ENCODE data around the gene FSTL5. TPM values are rescaled to one million over a fixed set of nuclear protein-coding genes. Genes with fewer than 3 reads are reported as not detected.

FSTL5 gene
- total RNA-seq, 4 donors from 2014 or later = not detected

DNA sequence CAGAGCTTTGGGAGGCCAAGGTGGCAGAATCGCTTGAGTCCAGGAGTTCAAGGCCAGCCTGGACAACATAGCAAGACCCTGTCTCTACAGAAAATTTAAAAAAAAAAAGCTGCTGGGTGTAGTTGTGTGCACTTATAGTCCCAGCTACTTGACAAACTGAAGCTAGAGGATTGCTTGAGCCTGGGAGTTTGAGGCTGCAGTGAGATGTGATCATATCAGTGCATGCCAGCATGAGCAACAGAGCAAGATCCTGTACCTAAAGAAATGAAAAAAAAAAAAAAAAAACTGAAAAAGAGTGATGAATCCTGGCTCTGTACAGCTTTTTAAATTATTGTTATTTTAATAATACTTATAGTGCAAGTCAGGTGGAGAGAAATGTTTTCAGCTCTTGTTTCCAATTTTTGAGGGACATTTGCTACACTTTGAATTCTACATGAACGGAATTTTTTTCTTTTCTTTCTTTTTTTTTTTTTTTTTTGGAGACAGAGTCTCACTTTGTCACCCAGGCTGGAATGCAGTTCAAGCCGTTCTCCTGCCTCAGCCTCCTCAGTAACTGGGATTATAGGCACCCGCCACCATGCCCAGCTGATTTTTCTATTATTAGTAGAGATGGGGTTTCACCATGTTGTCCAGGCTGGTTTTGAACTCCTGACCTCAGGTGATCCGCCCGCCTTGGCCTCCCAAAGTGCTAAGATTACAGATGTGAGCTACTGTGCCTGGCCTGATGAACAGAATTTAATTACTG lies 215.6 kb downstream of the FSTL5 start:
- no peak overlapping the region for H3K27ac ChIP-seq
- no peak for TF ChIP-seq POLR2A (IDR thresholded peaks at IDR 0.05)
- TF ChIP-seq, protein P1, sequence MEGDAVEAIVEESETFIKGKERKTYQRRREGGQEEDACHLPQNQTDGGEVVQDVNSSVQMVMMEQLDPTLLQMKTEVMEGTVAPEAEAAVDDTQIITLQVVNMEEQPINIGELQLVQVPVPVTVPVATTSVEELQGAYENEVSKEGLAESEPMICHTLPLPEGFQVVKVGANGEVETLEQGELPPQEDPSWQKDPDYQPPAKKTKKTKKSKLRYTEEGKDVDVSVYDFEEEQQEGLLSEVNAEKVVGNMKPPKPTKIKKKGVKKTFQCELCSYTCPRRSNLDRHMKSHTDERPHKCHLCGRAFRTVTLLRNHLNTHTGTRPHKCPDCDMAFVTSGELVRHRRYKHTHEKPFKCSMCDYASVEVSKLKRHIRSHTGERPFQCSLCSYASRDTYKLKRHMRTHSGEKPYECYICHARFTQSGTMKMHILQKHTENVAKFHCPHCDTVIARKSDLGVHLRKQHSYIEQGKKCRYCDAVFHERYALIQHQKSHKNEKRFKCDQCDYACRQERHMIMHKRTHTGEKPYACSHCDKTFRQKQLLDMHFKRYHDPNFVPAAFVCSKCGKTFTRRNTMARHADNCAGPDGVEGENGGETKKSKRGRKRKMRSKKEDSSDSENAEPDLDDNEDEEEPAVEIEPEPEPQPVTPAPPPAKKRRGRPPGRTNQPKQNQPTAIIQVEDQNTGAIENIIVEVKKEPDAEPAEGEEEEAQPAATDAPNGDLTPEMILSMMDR (IDR thresholded peaks at IDR 0.05 in 4 of 5, conservative IDR thresholded peaks at IDR 0.05 in 1 of 5) = no peak
- intact Hi-C loops (cut with DNase I; ENCODE audit: low total_unique reads) (no loop called here), in situ Hi-C loops (cut with MboI; ENCODE audit: low sequenced_read_pairs in 4 of 4) (no loop called here)
- ATAC-seq (no peak), DNase-seq (no peak)
- no peaks in the 10 kb centered on the region for H3K4me1 ChIP-seq
- no peaks in the 10 kb centered on the region for H3K9me3 ChIP-seq
- no peaks in the 10 kb centered on the region for H3K27me3 ChIP-seq
- H3K36me3 ChIP-seq = no peaks in the 10 kb centered on the region
- H3K4me3 ChIP-seq = no peak overlapping the region

DNA sequence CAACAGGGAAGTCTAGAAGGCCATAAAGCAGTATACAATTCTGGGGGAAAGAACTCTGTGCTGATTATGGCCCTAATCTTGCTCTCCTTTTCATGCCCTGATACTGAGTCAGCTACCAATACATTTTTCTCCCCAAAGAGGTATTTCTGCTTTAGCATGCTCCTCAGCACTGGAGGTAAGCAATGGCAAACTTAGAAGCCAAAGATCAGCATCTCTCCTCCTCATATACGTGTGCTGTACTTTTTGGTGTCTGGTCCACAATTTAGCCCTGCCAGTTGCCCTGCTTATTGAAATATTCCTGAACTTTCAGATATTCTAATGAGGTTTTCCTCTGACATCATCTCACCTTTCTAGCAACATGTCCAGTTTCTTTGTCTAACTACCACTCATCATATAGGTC lies 226.2 kb downstream of the FSTL5 start:
- Histone ChIP-seq H3K27me3 (no peaks in the 10 kb centered on the region), H3K36me3 (no peaks in the 10 kb centered on the region), H3K4me1 (no peaks in the 10 kb centered on the region), H3K4me3 (no peak overlapping the region), H3K27ac (no peak overlapping the region), H3K9me3 (no peaks in the 10 kb centered on the region)
- intact Hi-C loops (cut with DNase I; ENCODE audit: low total_unique reads) (no loop called here), in situ Hi-C loops (cut with MboI; ENCODE audit: low sequenced_read_pairs in 4 of 4) (no loop called here)
- TF ChIP-seq POLR2A (IDR thresholded peaks at IDR 0.05) = no peak
- TF ChIP-seq, protein P1 (IDR thresholded peaks at IDR 0.05 in 4 of 5, conservative IDR thresholded peaks at IDR 0.05 in 1 of 5) = no peak
- ATAC-seq (no peak), DNase-seq (no peak)

DNA sequence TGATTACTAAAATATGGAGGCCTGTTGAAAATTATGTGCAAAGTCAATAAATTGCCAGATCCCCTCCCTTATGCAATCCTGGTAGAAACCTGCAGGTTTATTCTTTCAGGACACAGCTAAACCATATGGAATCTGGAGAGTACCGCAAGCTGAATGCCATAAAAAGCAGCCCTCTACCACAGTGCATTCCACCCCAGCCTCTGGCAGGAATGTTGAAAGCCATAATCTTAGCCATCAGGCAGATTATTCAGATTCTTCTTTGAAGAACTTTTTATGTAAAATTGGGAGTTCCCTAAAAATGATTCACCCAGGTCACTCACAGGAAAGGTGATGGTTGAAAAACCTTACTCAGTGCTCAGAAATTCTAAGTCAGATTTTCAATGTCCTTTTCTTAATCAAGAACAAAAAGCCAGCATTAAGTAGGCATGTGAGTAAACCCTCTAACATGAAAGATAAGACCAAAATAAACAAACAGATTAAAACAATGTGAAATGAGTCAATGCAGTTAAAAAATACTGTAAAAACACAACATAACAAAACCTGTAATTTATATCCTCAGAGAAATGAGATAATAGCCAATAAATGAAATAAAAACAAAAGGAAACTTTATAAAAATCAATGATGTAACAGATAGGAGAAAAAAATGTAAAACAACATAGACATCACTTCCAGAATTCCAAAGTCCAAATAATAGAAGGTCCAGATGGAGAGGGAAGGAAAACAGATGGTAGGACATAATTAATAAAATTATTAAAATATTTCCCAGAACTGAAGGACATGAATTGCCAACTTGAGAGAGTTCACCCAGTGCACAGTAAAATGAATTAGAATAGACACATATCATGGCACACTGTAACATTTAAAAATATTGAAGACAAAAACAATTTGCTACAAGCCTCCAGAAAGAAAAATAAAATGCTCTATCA lies 226.9 kb downstream of the FSTL5 start:
- Histone ChIP-seq H3K36me3 (no peaks in the 10 kb centered on the region), H3K4me3 (no peak overlapping the region), H3K9me3 (no peaks in the 10 kb centered on the region), H3K27me3 (no peaks in the 10 kb centered on the region), H3K27ac (no peak overlapping the region), H3K4me1 (no peaks in the 10 kb centered on the region)
- no peak for DNase-seq
- no peak for ATAC-seq
- intact Hi-C loops (cut with DNase I; ENCODE audit: low total_unique reads) (no loop called here), in situ Hi-C loops (cut with MboI; ENCODE audit: low sequenced_read_pairs in 4 of 4) (no loop called here)
- TF ChIP-seq, protein P1 (IDR thresholded peaks at IDR 0.05 in 4 of 5, conservative IDR thresholded peaks at IDR 0.05 in 1 of 5) = no peak
- no peak for TF ChIP-seq POLR2A (IDR thresholded peaks at IDR 0.05)

DNA sequence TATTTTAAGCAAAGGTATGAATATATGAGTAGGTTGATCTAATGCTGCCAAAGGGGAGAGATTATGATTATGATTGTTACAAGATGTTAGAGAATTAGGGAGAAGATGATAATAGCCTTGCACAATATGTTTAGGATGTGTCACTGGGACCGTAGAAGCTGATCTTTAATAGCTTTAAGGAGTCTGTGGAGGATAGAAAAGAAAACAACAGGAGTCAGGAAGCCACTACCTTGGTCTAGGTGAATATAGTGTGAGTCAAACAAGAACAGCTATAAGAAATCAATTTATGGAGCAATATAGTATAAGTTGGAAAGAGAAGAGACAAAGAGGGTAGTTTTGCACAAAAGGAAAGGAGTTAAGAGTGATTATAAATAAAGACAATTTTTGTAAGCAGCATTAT lies 232.7 kb downstream of the FSTL5 start:
- in situ Hi-C loops (cut with MboI; ENCODE audit: low sequenced_read_pairs in 4 of 4) (no loop called here), intact Hi-C loops (cut with DNase I; ENCODE audit: low total_unique reads) (no loop called here)
- no peak for ATAC-seq
- no peaks in the 10 kb centered on the region for H3K9me3 ChIP-seq
- TF ChIP-seq, protein P1 (IDR thresholded peaks at IDR 0.05 in 4 of 5, conservative IDR thresholded peaks at IDR 0.05 in 1 of 5) = no peak
- H3K36me3 ChIP-seq = no peaks in the 10 kb centered on the region
- no peaks in the 10 kb centered on the region for H3K4me1 ChIP-seq
- no peak overlapping the region for H3K27ac ChIP-seq
- no peak overlapping the region for H3K4me3 ChIP-seq
- no peak for DNase-seq
- no peaks in the 10 kb centered on the region for H3K27me3 ChIP-seq
